Measurements from ENCODE around the gene PSG3.
"Not testable (repeated sequence)": the region's sequence is repeated elsewhere in the genome, so short reads cannot be mapped to it uniquely, and the experiment has no call there.

DNA sequence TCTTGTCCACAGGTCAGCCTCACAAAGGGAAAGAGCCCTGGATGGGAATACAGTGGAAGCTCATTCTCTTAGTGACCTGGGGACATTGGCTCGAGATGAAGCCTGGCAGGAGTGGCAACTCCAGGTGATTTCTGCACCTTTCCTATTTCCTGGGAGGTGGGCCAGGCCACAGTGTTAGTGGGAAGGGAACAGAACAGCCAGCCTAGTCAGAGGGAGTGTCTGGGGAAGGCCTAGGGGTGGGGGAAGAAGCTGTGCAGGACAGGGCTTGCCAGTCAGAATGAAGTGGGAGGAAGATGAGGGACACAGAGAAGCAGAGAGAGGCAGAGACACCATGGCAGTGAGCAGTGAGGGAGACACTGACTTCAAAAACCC, 21.6 kb upstream of the PSG3 start:
- TF ChIP-seq, protein P1, sequence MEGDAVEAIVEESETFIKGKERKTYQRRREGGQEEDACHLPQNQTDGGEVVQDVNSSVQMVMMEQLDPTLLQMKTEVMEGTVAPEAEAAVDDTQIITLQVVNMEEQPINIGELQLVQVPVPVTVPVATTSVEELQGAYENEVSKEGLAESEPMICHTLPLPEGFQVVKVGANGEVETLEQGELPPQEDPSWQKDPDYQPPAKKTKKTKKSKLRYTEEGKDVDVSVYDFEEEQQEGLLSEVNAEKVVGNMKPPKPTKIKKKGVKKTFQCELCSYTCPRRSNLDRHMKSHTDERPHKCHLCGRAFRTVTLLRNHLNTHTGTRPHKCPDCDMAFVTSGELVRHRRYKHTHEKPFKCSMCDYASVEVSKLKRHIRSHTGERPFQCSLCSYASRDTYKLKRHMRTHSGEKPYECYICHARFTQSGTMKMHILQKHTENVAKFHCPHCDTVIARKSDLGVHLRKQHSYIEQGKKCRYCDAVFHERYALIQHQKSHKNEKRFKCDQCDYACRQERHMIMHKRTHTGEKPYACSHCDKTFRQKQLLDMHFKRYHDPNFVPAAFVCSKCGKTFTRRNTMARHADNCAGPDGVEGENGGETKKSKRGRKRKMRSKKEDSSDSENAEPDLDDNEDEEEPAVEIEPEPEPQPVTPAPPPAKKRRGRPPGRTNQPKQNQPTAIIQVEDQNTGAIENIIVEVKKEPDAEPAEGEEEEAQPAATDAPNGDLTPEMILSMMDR (conservative IDR thresholded peaks at IDR 0.05; ENCODE audit: low read depth, low read length), result not testable (repeated sequence)
- not testable (repeated sequence) for TF ChIP-seq EZH2 (IDR thresholded peaks at IDR 0.05; ENCODE audit: borderline replicate concordance, low read depth, low read length, poor library complexity, severe bottlenecking)
